SK-N-SH (cell line): ENCODE data around the gene GPRIN3. TPM values are rescaled to one million over a fixed set of nuclear protein-coding genes. Genes with fewer than 3 reads are reported as not detected.

Experiments used
- CTCF ChIA-PET: fragments of 300-600, 350-600 bp; formaldehyde crosslinking; extraction: SDS; loops from one replicate; lab custom pipeline; 2021; lab: Yijun Ruan, JAX
- POLR2A ChIA-PET: fragments of 350-600 bp; sonication (Branson Sonifier 250); formaldehyde crosslinking; extraction: SDS; loops from one replicate; lab custom pipeline; 2020; ENCODE audit warnings: antibody characterized with exemption, inconsistent platforms; lab: Yijun Ruan, JAX
- DNase-seq: peaks from one replicate; pipeline ENCODE4 v3.0.0; 2012
- H2AFZ ChIP-seq: fragments of 200-600 bp; sonication (generic); 2 replicates; pipeline ENCODE4 v1.8.1; 2016; ENCODE audit warnings: antibody characterized with exemption, mild to moderate bottlenecking, low read depth
- H3F3A ChIP-seq: fragments of 200-600 bp; sonication (generic); replicated peaks from 2 replicates; pipeline ENCODE3; 2016; ENCODE audit warnings: antibody characterized with exemption, mild to moderate bottlenecking; ENCODE audit not compliant: insufficient read depth
- H3K27ac ChIP-seq, 2 experiments: fragments of 200-500 bp in 1 of 2; fragments of 200-600 bp in 1 of 2; sonication (Bioruptor generic) in 1 of 2; sonication (generic), shearing (Covaris generic) in 1 of 2; 2 replicates each; pipeline versions ENCODE4 v1.5.1 to v1.6.1; 2014 to 2016; ENCODE audit warnings: low read depth in 2 of 2, inconsistent platforms in 1 of 2, low read length in 1 of 2, mild to moderate bottlenecking in 1 of 2, mixed read lengths in 1 of 2
- H3K27me3 ChIP-seq: fragments of 200-600 bp; sonication (generic), shearing (Covaris generic); 2 replicates; pipeline ENCODE4 v1.6.1; 2016; ENCODE audit warnings: mixed run types; ENCODE audit not compliant: insufficient read depth
- H3K36me3 ChIP-seq, 2 experiments: fragments of 200-500 bp in 1 of 2; fragments of 200-600 bp in 1 of 2; sonication (Bioruptor generic) in 1 of 2; sonication (generic) in 1 of 2; replicated peaks in 1 of 2; 2 replicates each; pipeline versions ENCODE3 to v1.5.1; 2014 to 2016; ENCODE audit warnings: low read length in 1 of 2, mild to moderate bottlenecking in 1 of 2; ENCODE audit not compliant: insufficient read depth in 2 of 2, control insufficient read depth in 1 of 2
- H3K4me1 ChIP-seq, 2 experiments: fragments of 200-500 bp in 1 of 2; fragments of 200-600 bp in 1 of 2; sonication (Bioruptor generic) in 1 of 2; sonication (generic), shearing (Covaris generic) in 1 of 2; 2 replicates each; pipeline versions ENCODE4 v1.5.1 to v1.6.1; 2014 to 2016; ENCODE audit warnings: low read depth in 1 of 2, low read length in 1 of 2, mixed run types in 1 of 2; ENCODE audit not compliant: insufficient read depth in 2 of 2, control insufficient read depth in 1 of 2
- H3K4me2 ChIP-seq: fragments of 200-600 bp; sonication (generic), shearing (Covaris generic); 2 replicates; pipeline ENCODE4 v1.6.1; 2017; ENCODE audit warnings: mixed run types
- H3K4me3 ChIP-seq, 2 experiments: fragments of 200-500 bp in 1 of 2; fragments of 200-600 bp in 1 of 2; sonication (Bioruptor generic) in 1 of 2; sonication (generic), shearing (Covaris generic) in 1 of 2; 2 replicates each; pipeline versions ENCODE4 v1.5.1 to v1.8.1; 2014 to 2016; ENCODE audit warnings: low read depth in 2 of 2, inconsistent platforms in 1 of 2, low read length in 1 of 2, mild to moderate bottlenecking in 1 of 2, mixed read lengths in 1 of 2, moderate library complexity in 1 of 2
- H3K79me2 ChIP-seq: fragments of 200-600 bp; sonication (generic); 2 replicates; pipeline ENCODE4 v1.8.1; 2017; ENCODE audit warnings: mild to moderate bottlenecking; ENCODE audit not compliant: insufficient read depth
- H3K9ac ChIP-seq: fragments of 200-600 bp; sonication (generic); 2 replicates; pipeline ENCODE4 v1.6.1; 2017; ENCODE audit warnings: mixed run types
- H3K9me2 ChIP-seq: fragments of 200-600 bp; sonication (generic); 2 replicates; pipeline ENCODE4 v1.6.1; 2017; ENCODE audit warnings: mixed run types
- H3K9me3 ChIP-seq: fragments of 200-600 bp; sonication (generic); 2 replicates; pipeline ENCODE4 v1.6.1; 2017; ENCODE audit warnings: mixed run types, mild to moderate bottlenecking, moderate library complexity
- H4K20me1 ChIP-seq: fragments of 200-600 bp; sonication (generic); 2 replicates; pipeline ENCODE4 v1.6.1; 2017; ENCODE audit warnings: mild to moderate bottlenecking, mixed run types; ENCODE audit not compliant: insufficient read depth
- CHD2 ChIP-seq: fragments of 150-350 bp; IDR thresholded peaks from 2 replicates; pipeline ENCODE4 v1.6.1; 2018; ENCODE audit warnings: low read length; ENCODE audit not compliant: partially characterized antibody
- EZH2phosphoT487 ChIP-seq: fragments of 200-600 bp; sonication (generic); IDR thresholded peaks from 2 replicates; pipeline ENCODE4 v1.6.1; 2017; ENCODE audit warnings: low read depth, mixed run types, mild to moderate bottlenecking, antibody characterized with exemption, moderate library complexity, borderline replicate concordance
- FOSL2 ChIP-seq: IDR thresholded peaks from 2 replicates; pipeline ENCODE4 v1.4.0; 2012; ENCODE audit warnings: low read depth, mild to moderate bottlenecking, moderate library complexity, borderline replicate concordance
- FOXM1 ChIP-seq: IDR thresholded peaks from 2 replicates; pipeline ENCODE4 v1.4.0; 2012; ENCODE audit warnings: low read depth, mild to moderate bottlenecking
- MEF2A ChIP-seq: IDR thresholded peaks from 2 replicates; pipeline ENCODE4 v1.4.0; 2012; ENCODE audit warnings: low read depth, borderline replicate concordance
- POLR2AphosphoS5 ChIP-seq: IDR thresholded peaks from 2 replicates; pipeline ENCODE4 v1.6.1; 2012; ENCODE audit warnings: low read depth, low read length
- RAD21 ChIP-seq: IDR thresholded peaks from 2 replicates; pipeline ENCODE4 v1.6.1; 2012; ENCODE audit warnings: mild to moderate bottlenecking, low read length
- RCOR1 ChIP-seq: fragments of 150-350 bp; IDR thresholded peaks from 2 replicates; pipeline ENCODE4 v1.6.1; 2017; ENCODE audit warnings: antibody characterized with exemption, low read length
- RFX5 ChIP-seq: IDR thresholded peaks from 2 replicates; pipeline ENCODE4 v1.6.1; 2012; ENCODE audit warnings: mild to moderate bottlenecking, improper control_type of control experiment, low read length
- SIN3A ChIP-seq: IDR thresholded peaks from 2 replicates; pipeline ENCODE4 v1.6.1; 2012; ENCODE audit warnings: low read depth, mild to moderate bottlenecking, low read length, moderate library complexity, borderline replicate concordance
- SMC3 ChIP-seq: IDR thresholded peaks from 2 replicates; pipeline ENCODE4 v1.6.1; 2012; ENCODE audit warnings: low read depth, low read length, improper control_type of control experiment
- TAF1 ChIP-seq: IDR thresholded peaks from 2 replicates; pipeline ENCODE4 v1.6.1; 2012; ENCODE audit warnings: low read depth, mild to moderate bottlenecking, low read length, moderate library complexity, borderline replicate concordance
- WGBS: methylation state at CpG from one replicate; pipeline ENCODE4 v1.1.6; 2017; ENCODE audit warnings: low lambda C conversion rate; 5-methylcytosine and 5-hydroxymethylcytosine counted together
- polyA plus RNA-seq, 3 experiments: library from polyadenylated mRNA; depleted of rRNA; stranded (reverse); fragments of >200 nt; gene quantifications; 2 replicates each; pipeline ENCODE4 v1.2.3, GENCODE V29; 2012
- TF ChIP-seq, protein P1 (sequence below): IDR thresholded peaks from 2 replicates; pipeline ENCODE4 v1.6.1; 2012; ENCODE audit warnings: mild to moderate bottlenecking, low read depth, low read length, moderate library complexity
- TF ChIP-seq, protein P2 (sequence below): fragments of 200-600 bp; sonication (generic); IDR thresholded peaks from 2 replicates; pipeline ENCODE4 v1.6.1; 2017; ENCODE audit warnings: antibody characterized with exemption, mild to moderate bottlenecking, moderate library complexity

The GPRIN3 gene
- polyA plus RNA-seq, 1 of the 3 experiments (the other 2 are of a cell fraction), result not detected

DNA sequence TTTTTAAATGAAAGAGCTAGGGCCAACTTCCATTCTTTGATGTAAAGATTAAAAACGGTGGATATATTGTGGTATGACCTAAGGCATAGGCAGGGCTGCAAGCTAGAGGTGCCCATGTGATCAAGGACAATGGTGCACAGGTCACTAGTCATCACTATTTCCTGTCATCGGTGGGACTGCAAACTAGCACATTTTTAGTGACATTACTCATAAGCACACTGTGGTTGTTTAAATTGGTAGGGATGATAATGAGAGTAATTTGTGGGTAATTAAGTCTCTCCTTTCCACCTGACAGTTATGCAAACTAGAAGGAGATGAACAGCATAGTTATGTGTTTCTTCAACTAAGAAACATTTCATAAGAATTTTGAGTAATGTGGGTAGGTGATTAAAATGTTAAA is 85.4 kb downstream of the GPRIN3 start:
- H3K9me3 ChIP-seq, result no peaks in the 10 kb centered on the region
- no peak overlapping the region for H3K27ac ChIP-seq
- H3K36me3 ChIP-seq, result no peaks in the 10 kb centered on the region
- no peaks in the 10 kb centered on the region for H3K79me2 ChIP-seq
- H3K4me1 ChIP-seq, result no peaks in the 10 kb centered on the region
- H2AFZ ChIP-seq, result no peak overlapping the region
- no peaks in the 10 kb centered on the region for H3K9me2 ChIP-seq
- H3K9ac ChIP-seq, result no peak overlapping the region
- H3F3A ChIP-seq, result no peaks in the 10 kb centered on the region
- CTCF ChIA-PET, result no interaction called here
- 35% methylated on average over 2 of the region's 2 CpGs for WGBS
- H3K27me3 ChIP-seq, result no peaks in the 10 kb centered on the region
- H3K4me3 ChIP-seq, result no peak overlapping the region
- POLR2A ChIA-PET, result no interaction called here
- no peak for DNase-seq
- TF ChIP-seq POLR2AphosphoS5 (no peak), EZH2phosphoT487 (no peak), FOSL2 (no peak), RFX5 (no peak), MEF2A (no peak), CHD2 (no peak), RCOR1 (no peak), TAF1 (no peak), FOXM1 (no peak), SMC3 (no peak), SIN3A (no peak), RAD21 (no peak)
- TF ChIP-seq, protein P1, sequence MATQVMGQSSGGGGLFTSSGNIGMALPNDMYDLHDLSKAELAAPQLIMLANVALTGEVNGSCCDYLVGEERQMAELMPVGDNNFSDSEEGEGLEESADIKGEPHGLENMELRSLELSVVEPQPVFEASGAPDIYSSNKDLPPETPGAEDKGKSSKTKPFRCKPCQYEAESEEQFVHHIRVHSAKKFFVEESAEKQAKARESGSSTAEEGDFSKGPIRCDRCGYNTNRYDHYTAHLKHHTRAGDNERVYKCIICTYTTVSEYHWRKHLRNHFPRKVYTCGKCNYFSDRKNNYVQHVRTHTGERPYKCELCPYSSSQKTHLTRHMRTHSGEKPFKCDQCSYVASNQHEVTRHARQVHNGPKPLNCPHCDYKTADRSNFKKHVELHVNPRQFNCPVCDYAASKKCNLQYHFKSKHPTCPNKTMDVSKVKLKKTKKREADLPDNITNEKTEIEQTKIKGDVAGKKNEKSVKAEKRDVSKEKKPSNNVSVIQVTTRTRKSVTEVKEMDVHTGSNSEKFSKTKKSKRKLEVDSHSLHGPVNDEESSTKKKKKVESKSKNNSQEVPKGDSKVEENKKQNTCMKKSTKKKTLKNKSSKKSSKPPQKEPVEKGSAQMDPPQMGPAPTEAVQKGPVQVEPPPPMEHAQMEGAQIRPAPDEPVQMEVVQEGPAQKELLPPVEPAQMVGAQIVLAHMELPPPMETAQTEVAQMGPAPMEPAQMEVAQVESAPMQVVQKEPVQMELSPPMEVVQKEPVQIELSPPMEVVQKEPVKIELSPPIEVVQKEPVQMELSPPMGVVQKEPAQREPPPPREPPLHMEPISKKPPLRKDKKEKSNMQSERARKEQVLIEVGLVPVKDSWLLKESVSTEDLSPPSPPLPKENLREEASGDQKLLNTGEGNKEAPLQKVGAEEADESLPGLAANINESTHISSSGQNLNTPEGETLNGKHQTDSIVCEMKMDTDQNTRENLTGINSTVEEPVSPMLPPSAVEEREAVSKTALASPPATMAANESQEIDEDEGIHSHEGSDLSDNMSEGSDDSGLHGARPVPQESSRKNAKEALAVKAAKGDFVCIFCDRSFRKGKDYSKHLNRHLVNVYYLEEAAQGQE, result no peak
- TF ChIP-seq, protein P2, sequence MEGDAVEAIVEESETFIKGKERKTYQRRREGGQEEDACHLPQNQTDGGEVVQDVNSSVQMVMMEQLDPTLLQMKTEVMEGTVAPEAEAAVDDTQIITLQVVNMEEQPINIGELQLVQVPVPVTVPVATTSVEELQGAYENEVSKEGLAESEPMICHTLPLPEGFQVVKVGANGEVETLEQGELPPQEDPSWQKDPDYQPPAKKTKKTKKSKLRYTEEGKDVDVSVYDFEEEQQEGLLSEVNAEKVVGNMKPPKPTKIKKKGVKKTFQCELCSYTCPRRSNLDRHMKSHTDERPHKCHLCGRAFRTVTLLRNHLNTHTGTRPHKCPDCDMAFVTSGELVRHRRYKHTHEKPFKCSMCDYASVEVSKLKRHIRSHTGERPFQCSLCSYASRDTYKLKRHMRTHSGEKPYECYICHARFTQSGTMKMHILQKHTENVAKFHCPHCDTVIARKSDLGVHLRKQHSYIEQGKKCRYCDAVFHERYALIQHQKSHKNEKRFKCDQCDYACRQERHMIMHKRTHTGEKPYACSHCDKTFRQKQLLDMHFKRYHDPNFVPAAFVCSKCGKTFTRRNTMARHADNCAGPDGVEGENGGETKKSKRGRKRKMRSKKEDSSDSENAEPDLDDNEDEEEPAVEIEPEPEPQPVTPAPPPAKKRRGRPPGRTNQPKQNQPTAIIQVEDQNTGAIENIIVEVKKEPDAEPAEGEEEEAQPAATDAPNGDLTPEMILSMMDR, result no peak
- TF ChIP-seq, all 33 proteins: peak for 0
- no peak overlapping the region for H3K4me2 ChIP-seq
- no peaks in the 10 kb centered on the region for H4K20me1 ChIP-seq
